Endothelial cell of umbilical vein (primary cell): ENCODE measurements around the gene RCOR3. TPM values are rescaled to one million over a fixed set of nuclear protein-coding genes. Genes with fewer than 3 reads are reported as not detected.

ENCODE experiments used
- BruUV-seq: library from RNA; stranded (reverse); fragments of 400-500 nt; replicated peaks from 2 replicates; lab custom pipeline; 2021; lab: Mats Ljungman, UMichigan
- CTCF ChIA-PET: fragments of 300-600, 350-600 bp; sonication (Branson Sonifier 250); formaldehyde crosslinking; loops from one replicate; lab custom pipeline; 2021; ENCODE audit warnings: antibody characterized with exemption, inconsistent platforms; lab: Charles Lee
- POLR2A ChIA-PET: fragments of 300-600, 350-600 bp; sonication (Branson Sonifier 250); formaldehyde crosslinking; loops from one replicate; lab custom pipeline; 2021; ENCODE audit warnings: antibody characterized with exemption, inconsistent platforms; lab: Charles Lee
- DNase-seq: peaks from one replicate; pipeline ENCODE4 v3.0.0-alpha.2; 2011; ENCODE audit warnings: low read depth, low spot score
- FAIRE-seq: peaks from 2 replicates; lab custom pipeline; 2011; peaks lifted over from hg19 to GRCh38; lab: Jason Lieb, UNC
- H2AFZ ChIP-seq: 2 replicates; pipeline ENCODE4 v1.6.0; 2012; ENCODE audit warnings: low read depth, low read length, control low read depth, inconsistent platforms
- H3K27ac ChIP-seq: 2 replicates; pipeline ENCODE4 v1.5.1; 2011; ENCODE audit warnings: low read depth, mild to moderate bottlenecking, control low read depth, low read length, moderate library complexity; ENCODE audit not compliant: insufficient read depth
- H3K27me3 ChIP-seq, 2 experiments: 2 replicates each; pipeline versions ENCODE4 v1.6.0 to v1.6.1; 2011; ENCODE audit warnings: low read length in 2 of 2, mixed read lengths in 1 of 2; ENCODE audit not compliant: control insufficient read depth in 2 of 2, insufficient read depth in 2 of 2
- H3K36me3 ChIP-seq, 2 experiments: 2 replicates in 1 of 2; 3 replicates in 1 of 2; pipeline ENCODE4 v1.5.1; 2011; ENCODE audit warnings: low read length in 2 of 2, mild to moderate bottlenecking in 1 of 2, moderate library complexity in 1 of 2; ENCODE audit not compliant: control insufficient read depth in 2 of 2, insufficient read depth in 2 of 2; ENCODE audit errors: extremely low read depth in 1 of 2
- H3K4me1 ChIP-seq: 3 replicates; pipeline ENCODE4 v1.5.1; 2011; ENCODE audit warnings: mild to moderate bottlenecking, low read length; ENCODE audit not compliant: control insufficient read depth, insufficient read depth; ENCODE audit errors: extremely low read depth
- H3K4me2 ChIP-seq: 2 replicates; pipeline ENCODE4 v1.6.1; 2011; ENCODE audit warnings: low read length, control low read depth, mixed read lengths; ENCODE audit not compliant: insufficient read depth
- H3K4me3 ChIP-seq, 3 experiments: fragments of 200-600 bp in 1 of 3; sonication (generic), shearing (Covaris generic) in 1 of 3; replicated peaks in 1 of 3; 2 replicates each; pipeline ENCODE4 v1.5.1; 2011 to 2016; ENCODE audit warnings: control low read depth in 3 of 3, low read length in 3 of 3, mild to moderate bottlenecking in 2 of 3, inconsistent platforms in 1 of 3, low read depth in 1 of 3, moderate library complexity in 1 of 3; ENCODE audit not compliant: insufficient read depth in 1 of 3
- H3K79me2 ChIP-seq: 2 replicates; pipeline ENCODE4 v1.6.0; 2012; ENCODE audit warnings: low read length, inconsistent platforms; ENCODE audit not compliant: control insufficient read depth, insufficient read depth
- H3K9ac ChIP-seq: replicated peaks from 2 replicates; pipeline ENCODE3; 2011; ENCODE audit warnings: low read length, control low read depth; ENCODE audit not compliant: insufficient read depth; ENCODE audit errors: extremely low read depth
- H3K9me1 ChIP-seq: replicated peaks from 3 replicates; pipeline ENCODE4 v1.6.0; 2011; ENCODE audit warnings: mild to moderate bottlenecking, low read length; ENCODE audit not compliant: control insufficient read depth, insufficient read depth; ENCODE audit errors: extremely low read depth
- H3K9me3 ChIP-seq: replicated peaks from 2 replicates; pipeline ENCODE4 v1.5.1; 2012; ENCODE audit warnings: low read length, inconsistent platforms; ENCODE audit not compliant: control insufficient read depth, insufficient read depth
- H4K20me1 ChIP-seq: replicated peaks from 2 replicates; pipeline ENCODE3; 2011; ENCODE audit warnings: mild to moderate bottlenecking, low read length; ENCODE audit not compliant: control insufficient read depth, insufficient read depth; ENCODE audit errors: extremely low read depth
- CTCF ChIP-seq, 2 donors: IDR thresholded peaks; 1 replicate in 1 of 2; 2 replicates in 1 of 2; pipeline ENCODE4 v1.5.1; 2011; ENCODE audit warnings: low read length in 2 of 2, mild to moderate bottlenecking in 2 of 2, moderate library complexity in 2 of 2, control low read depth in 1 of 2, inconsistent platforms in 1 of 2, low read depth in 1 of 2; ENCODE audit not compliant: insufficient read depth in 1 of 2; ENCODE audit errors: extremely low read depth in 1 of 2
- EZH2 ChIP-seq: IDR thresholded peaks from 2 replicates; pipeline ENCODE4 v1.6.1; 2012; ENCODE audit warnings: borderline replicate concordance, low read depth, mild to moderate bottlenecking, moderate library complexity, low read length, inconsistent platforms; ENCODE audit not compliant: severe bottlenecking
- FOS ChIP-seq: IDR thresholded peaks from 2 replicates; pipeline ENCODE4 v1.6.1; 2011; ENCODE audit warnings: mild to moderate bottlenecking, low read length, moderate library complexity, borderline replicate concordance; ENCODE audit not compliant: insufficient read depth
- GATA2 ChIP-seq: IDR thresholded peaks from 2 replicates; pipeline ENCODE4 v1.7.0; 2011; ENCODE audit warnings: low read depth, mild to moderate bottlenecking, moderate library complexity, mixed read lengths, low read length; ENCODE audit not compliant: insufficient read length, insufficient read depth
- JUN ChIP-seq: IDR thresholded peaks from 2 replicates; pipeline ENCODE4 v1.6.1; 2011; ENCODE audit warnings: borderline replicate concordance, low read depth; ENCODE audit not compliant: insufficient read length, insufficient read depth
- MAX ChIP-seq: IDR thresholded peaks from 2 replicates; pipeline ENCODE4 v1.6.1; 2011; ENCODE audit not compliant: insufficient read depth, insufficient read length
- MYC ChIP-seq: IDR thresholded peaks from one replicate; pipeline ENCODE4 v1.6.1; 2011; ENCODE audit warnings: mild to moderate bottlenecking, low read depth, low read length
- POLR2A ChIP-seq: IDR thresholded peaks from 2 replicates; pipeline ENCODE4 v1.6.1; 2012; ENCODE audit warnings: low read depth, mild to moderate bottlenecking, control low read depth, low read length
- POLR2AphosphoS5 ChIP-seq: IDR thresholded peaks from 2 replicates; pipeline ENCODE4 v1.6.1; 2012; ENCODE audit warnings: low read depth, mild to moderate bottlenecking, control low read depth, low read length, moderate library complexity; ENCODE audit not compliant: insufficient read depth
- dilution Hi-C: fragments of 300-500 bp; cut with MboI; formaldehyde crosslinking; loops from one replicate; pipeline ENCODE4 v1.15.0; 2019; ENCODE audit warnings: low sequenced_read_pairs; ENCODE audit not compliant: extremely low pct_ligation_motif_present
- intact Hi-C: fragments of 100-400 bp; cut with micrococcal nuclease; formaldehyde crosslinking; loops from one replicate; pipeline ENCODE4 v1.10.0; 2022
- polyA plus RNA-seq, 4 experiments: library from polyadenylated mRNA; depleted of rRNA in 3 of 4; stranded (reverse) in 3 of 4; unstranded in 1 of 4; fragments of >200 nt; gene quantifications; 2 replicates each; pipeline versions ENCODE4 v1.2.1 to v1.2.3, GENCODE V29; 2011 to 2012; ENCODE audit warnings: missing spikeins in 1 of 4
- total RNA-seq: library from RNA; stranded (reverse); gene quantifications from 2 replicates; pipeline ENCODE4 v1.2.3, GENCODE V29; 2021

The RCOR3 gene
- total and polyA plus RNA-seq, 2 donors (not counting 3 experiments of a cell fraction or from before 2014, with no cell fraction given), result 24.2 to 34.0 TPM

- TF ChIP-seq FOS (no peak), JUN (no peak), POLR2A (no peak), CTCF (IDR thresholded peaks at IDR 0.05; ENCODE audit: extremely low read depth in 1 of 2, insufficient read depth in 1 of 2, low read depth in 1 of 2, low read length in 2 of 2) (no peak), GATA2 (no peak), POLR2AphosphoS5 (no peak), MYC (no peak), EZH2 (no peak), MAX (no peak)
- Histone ChIP-seq H3K79me2 (no peaks in the 10 kb centered on the region), H3K4me1 (no peaks in the 10 kb centered on the region), H4K20me1 (no peaks in the 10 kb centered on the region), H2AFZ (no peak overlapping the region), H3K4me3 (no peak overlapping the region), H3K27ac (no peak overlapping the region), H3K36me3 (peaks cover 1 to 2% of the 10 kb centered on the region in 2 experiments), H3K9ac (no peak overlapping the region), H3K27me3 (no peaks in the 10 kb centered on the region), H3K9me3 (no peaks in the 10 kb centered on the region), H3K4me2 (no peak overlapping the region), H3K9me1 (no peaks in the 10 kb centered on the region)
- ChIA-PET CTCF (interaction anchor here (0.9 to 1.3 kb wide), 3 partner anchors 10 to 33 kb away, joined by 3 to 4 read pairs (median 3); no protein-coding TSS in a partner anchor), POLR2A (no interaction called here)
- no peak for FAIRE-seq
- dilution Hi-C loops (no loop called here), intact Hi-C loops (no loop called here)
- DNase-seq, result no peak
- no TSS peak for BruUV-seq
Measured at GRCh38 chr1:211356723-211357407, 97.7 kb downstream of the RCOR3 start.
